HEK293T (cell line): Measurements from ENCODE around the gene PHACTR2.
"Not testable (repeated sequence)": the region's sequence is repeated elsewhere in the genome, so short reads cannot be mapped to it uniquely, and the experiment has no call there.

ENCODE experiments used
- ARNT ChIP-seq: fragments of 450-650 bp; IDR thresholded peaks from 2 replicates; pipeline ENCODE4 v1.6.1; 2017; ENCODE audit warnings: mild to moderate bottlenecking
- BHLHE40 ChIP-seq: fragments of 450-650 bp; IDR thresholded peaks from 2 replicates; pipeline ENCODE4 v1.6.1; 2016; ENCODE audit warnings: mild to moderate bottlenecking, moderate library complexity, borderline replicate concordance
- FOXA1 ChIP-seq: fragments of 450-650 bp; IDR thresholded peaks from 2 replicates; pipeline ENCODE4 v1.6.1; 2016; ENCODE audit warnings: mild to moderate bottlenecking
- FOXK2 ChIP-seq: fragments of 450-650 bp; IDR thresholded peaks from 2 replicates; pipeline ENCODE4 v1.6.1; 2016; ENCODE audit warnings: mild to moderate bottlenecking
- FOXM1 ChIP-seq: fragments of 450-650 bp; IDR thresholded peaks from 2 replicates; pipeline ENCODE4 v1.6.1; 2017; ENCODE audit warnings: mild to moderate bottlenecking, borderline replicate concordance
- L3MBTL2 ChIP-seq: fragments of 450-650 bp; conservative IDR thresholded peaks from 2 replicates; pipeline ENCODE4 v1.6.1; 2016; ENCODE audit warnings: mild to moderate bottlenecking
- NFRKB ChIP-seq: fragments of 450-650 bp; IDR thresholded peaks from 2 replicates; pipeline ENCODE4 v1.6.1; 2016; ENCODE audit warnings: mild to moderate bottlenecking, moderate library complexity
- SP1 ChIP-seq: fragments of 450-650 bp; IDR thresholded peaks from 2 replicates; pipeline ENCODE4 v1.6.1; 2017
- TARDBP ChIP-seq: fragments of 450-650 bp; IDR thresholded peaks from 2 replicates; pipeline ENCODE4 v1.6.1; 2016
- ZNF384 ChIP-seq: fragments of 450-650 bp; IDR thresholded peaks from 2 replicates; pipeline ENCODE4 v1.6.1; 2016
- TF ChIP-seq, protein P1 (sequence below): fragments of 450-650 bp; IDR thresholded peaks from 2 replicates; pipeline ENCODE4 v1.6.1; 2016

DNA sequence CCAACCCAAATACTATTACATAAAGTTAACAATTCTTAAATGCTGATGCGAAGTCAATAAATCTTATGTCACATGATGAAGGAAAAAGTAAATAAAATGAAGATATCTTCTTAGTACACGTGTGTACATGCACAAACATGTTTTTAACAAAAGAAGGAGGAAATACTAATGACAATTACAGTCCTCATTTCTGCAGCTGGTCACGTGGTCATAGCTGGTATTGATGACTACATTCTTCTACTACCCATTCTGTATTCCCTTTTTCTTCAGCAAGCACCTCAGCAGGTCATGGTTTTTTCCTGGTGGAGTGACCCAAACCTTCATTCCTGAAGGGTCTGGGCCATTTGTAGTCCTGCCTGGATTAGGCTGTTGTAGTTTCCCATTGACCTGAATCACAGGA is 191.0 kb downstream of the PHACTR2 start:
- TF ChIP-seq BHLHE40, SP1, L3MBTL2, FOXK2, TARDBP, ARNT, ZNF384, FOXA1, NFRKB, FOXM1: not testable (repeated sequence)
- TF ChIP-seq, protein P1, sequence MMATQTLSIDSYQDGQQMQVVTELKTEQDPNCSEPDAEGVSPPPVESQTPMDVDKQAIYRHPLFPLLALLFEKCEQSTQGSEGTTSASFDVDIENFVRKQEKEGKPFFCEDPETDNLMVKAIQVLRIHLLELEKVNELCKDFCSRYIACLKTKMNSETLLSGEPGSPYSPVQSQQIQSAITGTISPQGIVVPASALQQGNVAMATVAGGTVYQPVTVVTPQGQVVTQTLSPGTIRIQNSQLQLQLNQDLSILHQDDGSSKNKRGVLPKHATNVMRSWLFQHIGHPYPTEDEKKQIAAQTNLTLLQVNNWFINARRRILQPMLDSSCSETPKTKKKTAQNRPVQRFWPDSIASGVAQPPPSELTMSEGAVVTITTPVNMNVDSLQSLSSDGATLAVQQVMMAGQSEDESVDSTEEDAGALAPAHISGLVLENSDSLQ, result not testable (repeated sequence)
